H9 (cell line): ENCODE data around the gene HIRA. TPM values are rescaled to one million over a fixed set of nuclear protein-coding genes. Genes with fewer than 3 reads are reported as not detected.

ENCODE experiments used
- DNase-seq: peaks from one replicate; pipeline ENCODE4 v3.0.0-alpha.2; 2017
- H2AFZ ChIP-seq: one replicate; pipeline ENCODE4 v1.6.1; 2013; ENCODE audit warnings: mild to moderate bottlenecking, low read length, control low read depth, moderate library complexity
- H2AK5ac ChIP-seq: 2 replicates; pipeline ENCODE4 v1.6.1; 2013; ENCODE audit warnings: low read length, control low read depth, mixed read lengths; ENCODE audit not compliant: insufficient read length
- H2BK120ac ChIP-seq: one replicate; pipeline ENCODE4 v1.6.1; 2013; ENCODE audit warnings: low read depth, mild to moderate bottlenecking, low read length, control low read depth, inconsistent platforms; ENCODE audit not compliant: poor library complexity, severe bottlenecking
- H2BK12ac ChIP-seq: 2 replicates; pipeline ENCODE4 v1.6.1; 2013; ENCODE audit warnings: low read length, control low read depth, mixed read lengths, low read depth; ENCODE audit not compliant: insufficient read length
- H2BK15ac ChIP-seq: 2 replicates; pipeline ENCODE4 v1.6.1; 2013; ENCODE audit warnings: low read depth, low read length, control low read depth
- H2BK20ac ChIP-seq: one replicate; pipeline ENCODE4 v1.6.1; 2013; ENCODE audit warnings: low read depth, mild to moderate bottlenecking, low read length, control low read depth, inconsistent platforms; ENCODE audit not compliant: poor library complexity, severe bottlenecking
- H2BK5ac ChIP-seq: 2 replicates; pipeline ENCODE4 v1.6.1; 2013; ENCODE audit warnings: low read length, control low read depth, mixed read lengths; ENCODE audit not compliant: insufficient read length
- H3K14ac ChIP-seq: 2 replicates; pipeline ENCODE4 v1.6.1; 2013; ENCODE audit warnings: low read length, control low read depth; ENCODE audit not compliant: insufficient read depth
- H3K18ac ChIP-seq: 2 replicates; pipeline ENCODE4 v1.6.1; 2013; ENCODE audit warnings: low read depth, mild to moderate bottlenecking, mixed read lengths, low read length, control low read depth; ENCODE audit not compliant: insufficient read length
- H3K23ac ChIP-seq: 2 replicates; pipeline ENCODE4 v1.6.1; 2013; ENCODE audit warnings: low read length, control low read depth, mixed read lengths, low read depth; ENCODE audit not compliant: insufficient read length
- H3K23me2 ChIP-seq: 2 replicates; pipeline ENCODE4 v1.6.1; 2013; ENCODE audit warnings: low read depth, mild to moderate bottlenecking, mixed read lengths, low read length, control low read depth; ENCODE audit not compliant: insufficient read length, poor library complexity, severe bottlenecking
- H3K27ac ChIP-seq: 2 replicates; pipeline ENCODE4 v1.5.1; 2013; ENCODE audit warnings: low read length, control low read depth, mixed read lengths, low read depth; ENCODE audit not compliant: insufficient read length
- H3K27me3 ChIP-seq: 2 replicates; pipeline ENCODE4 v1.6.1; 2013; ENCODE audit warnings: low read length, control low read depth, inconsistent platforms; ENCODE audit not compliant: insufficient read depth
- H3K4ac ChIP-seq: 2 replicates; pipeline ENCODE4 v1.6.1; 2013; ENCODE audit warnings: low read depth, mild to moderate bottlenecking, control low read depth, inconsistent platforms, low read length, moderate library complexity
- H3K4me1 ChIP-seq: 2 replicates; pipeline ENCODE4 v1.6.1; 2013; ENCODE audit warnings: low read length, control low read depth, inconsistent platforms; ENCODE audit not compliant: insufficient read depth
- H3K4me2 ChIP-seq: 2 replicates; pipeline ENCODE4 v1.6.1; 2013; ENCODE audit warnings: low read length, control low read depth, mixed read lengths; ENCODE audit not compliant: insufficient read length, insufficient read depth
- H3K56ac ChIP-seq: 2 replicates; pipeline ENCODE4 v1.6.1; 2013; ENCODE audit warnings: low read depth, mild to moderate bottlenecking, mixed read lengths, low read length, control low read depth; ENCODE audit not compliant: insufficient read length
- H3K79me1 ChIP-seq: 2 replicates; pipeline ENCODE4 v1.6.1; 2013; ENCODE audit warnings: low read depth, mild to moderate bottlenecking, moderate library complexity, low read length, control low read depth, inconsistent platforms; ENCODE audit not compliant: insufficient read depth, poor library complexity, severe bottlenecking
- H3K79me2 ChIP-seq: 2 replicates; pipeline ENCODE4 v1.6.1; 2013; ENCODE audit warnings: low read length, control low read depth, inconsistent platforms; ENCODE audit not compliant: insufficient read depth
- H3K9ac ChIP-seq: 2 replicates; pipeline ENCODE4 v1.6.1; 2013; ENCODE audit warnings: low read length, control low read depth, mixed read lengths; ENCODE audit not compliant: insufficient read length; ENCODE audit errors: extremely low read depth
- H3K9me3 ChIP-seq: one replicate; pipeline ENCODE4 v1.6.1; 2013; ENCODE audit warnings: low read depth, low read length, inconsistent platforms; ENCODE audit not compliant: control insufficient read depth
- H3T11ph ChIP-seq: one replicate; pipeline ENCODE4 v1.6.1; 2013; ENCODE audit warnings: mild to moderate bottlenecking, low read length, control low read depth, inconsistent platforms
- H4K20me1 ChIP-seq: one replicate; pipeline ENCODE4 v1.6.1; 2013; ENCODE audit not compliant: control insufficient read depth, insufficient read length, insufficient read depth
- H4K5ac ChIP-seq: 2 replicates; pipeline ENCODE4 v1.6.1; 2013; ENCODE audit warnings: low read depth, mild to moderate bottlenecking, mixed read lengths, low read length, control low read depth; ENCODE audit not compliant: insufficient read length
- H4K8ac ChIP-seq: replicated peaks from 2 replicates; pipeline ENCODE4 v1.6.1; 2013; ENCODE audit warnings: low read length, control low read depth, mixed read lengths, low read depth; ENCODE audit not compliant: insufficient read length
- H4K91ac ChIP-seq: 2 replicates; pipeline ENCODE4 v1.6.1; 2013; ENCODE audit warnings: low read depth, mild to moderate bottlenecking, moderate library complexity, mixed read lengths, low read length, control low read depth; ENCODE audit not compliant: insufficient read length
- H3K27ac Mint-ChIP-seq, 3 experiments: 2 replicates in 2 of 3; 3 replicates in 1 of 3; pipeline ENCODE4 v1.8.0; 2020 to 2021; ENCODE audit warnings: mixed read lengths in 3 of 3, mild to moderate bottlenecking in 1 of 3, moderate library complexity in 1 of 3
- H3K27me3 Mint-ChIP-seq: 2 replicates; pipeline ENCODE4 v1.8.0; 2021; ENCODE audit warnings: low read depth, mild to moderate bottlenecking, moderate library complexity, mixed read lengths
- H3K36me3 Mint-ChIP-seq, 3 experiments: 2 replicates in 2 of 3; 3 replicates in 1 of 3; pipeline ENCODE4 v1.8.0; 2020 to 2021; ENCODE audit warnings: low read depth in 3 of 3, mixed read lengths in 3 of 3; ENCODE audit not compliant: insufficient read depth in 1 of 3
- H3K4me1 Mint-ChIP-seq, 2 experiments: 2 replicates each; pipeline ENCODE4 v1.8.0; 2020; ENCODE audit warnings: mixed read lengths in 2 of 2
- H3K4me3 Mint-ChIP-seq, 2 experiments: 2 replicates in 1 of 2; 3 replicates in 1 of 2; pipeline ENCODE4 v1.8.0; 2020 to 2021; ENCODE audit warnings: mild to moderate bottlenecking in 2 of 2, mixed read lengths in 2 of 2, moderate library complexity in 1 of 2
- H3K9me3 Mint-ChIP-seq, 2 experiments: 2 replicates in 1 of 2; 3 replicates in 1 of 2; pipeline ENCODE4 v1.8.0; 2020; ENCODE audit warnings: mild to moderate bottlenecking in 2 of 2, mixed read lengths in 2 of 2, moderate library complexity in 1 of 2
- WGBS: extraction: QIAGEN DNeasy Blood & Tissue Kit; methylation state at CpG from one replicate; pipeline ENCODE4 v1.1.7; 2013; ENCODE audit warnings: missing lambda C conversion rate, low lambda C conversion rate, mixed read lengths; ENCODE audit not compliant: insufficient read length; ENCODE audit errors: extremely low coverage; 5-methylcytosine and 5-hydroxymethylcytosine counted together
- total RNA-seq: library from RNA; stranded (reverse); gene quantifications from 2 replicates; pipeline ENCODE4 v1.2.1, GENCODE V29; 2021
- TF ChIP-seq, protein P1 (sequence below): fragments of 200-600 bp; sonication (generic); conservative IDR thresholded peaks from 3 replicates; pipeline ENCODE4 v1.8.0; 2021; ENCODE audit warnings: antibody characterized with exemption, mild to moderate bottlenecking

HIRA gene
- total RNA-seq, 1 experiment from 2014 or later, result 51.9 TPM

DNA sequence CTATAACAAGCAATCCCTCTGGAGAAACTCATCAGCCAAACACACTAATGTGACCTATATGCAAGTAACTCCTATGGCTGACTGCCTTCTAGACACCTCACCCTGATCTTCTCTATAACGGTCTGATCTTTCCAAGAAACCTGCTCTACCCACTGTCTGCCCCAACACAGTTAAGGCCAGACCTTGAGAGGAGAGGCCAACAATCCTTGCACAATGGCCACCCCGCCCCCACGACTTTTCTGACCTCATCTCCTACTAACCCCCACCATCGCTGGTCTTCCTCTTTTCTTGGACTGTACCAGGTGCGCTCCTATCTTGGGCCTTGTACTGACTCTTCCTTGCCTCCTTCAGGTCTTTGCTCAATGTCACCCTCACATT lies 12.5 kb downstream of the HIRA start:
- Histone ChIP-seq H3K4me2 (no peak overlapping the region), H2AK5ac (no peak overlapping the region), H2AFZ (no peak overlapping the region), H2BK20ac (no peak overlapping the region), H3K23ac (no peak overlapping the region), H4K8ac (no peak overlapping the region), H3K79me2 (peaks cover 24% of the 10 kb centered on the region; the same call in 1 of the 2 replicates), H2BK15ac (no peak overlapping the region), H3K23me2 (no peaks in the 10 kb centered on the region), H3K14ac (no peak overlapping the region), H3K56ac (no peak overlapping the region), H4K91ac (no peak overlapping the region), H2BK5ac (no peak overlapping the region), H4K20me1 (no peaks in the 10 kb centered on the region), H3K4me1 (peaks cover 4% of the 10 kb centered on the region; the same call in 1 of the 2 replicates), H3K9me3 (no peaks in the 10 kb centered on the region), H4K5ac (no peak overlapping the region), H3K27ac (no peak overlapping the region), H3T11ph (no peak overlapping the region), H3K9ac (no peak overlapping the region), H3K18ac (no peak overlapping the region), H3K79me1 (peaks cover 6% of the 10 kb centered on the region), H3K27me3 (no peaks in the 10 kb centered on the region), H2BK120ac (no peak overlapping the region), H2BK12ac (no peak overlapping the region), H3K4ac (no peak overlapping the region)
- TF ChIP-seq, protein P1, sequence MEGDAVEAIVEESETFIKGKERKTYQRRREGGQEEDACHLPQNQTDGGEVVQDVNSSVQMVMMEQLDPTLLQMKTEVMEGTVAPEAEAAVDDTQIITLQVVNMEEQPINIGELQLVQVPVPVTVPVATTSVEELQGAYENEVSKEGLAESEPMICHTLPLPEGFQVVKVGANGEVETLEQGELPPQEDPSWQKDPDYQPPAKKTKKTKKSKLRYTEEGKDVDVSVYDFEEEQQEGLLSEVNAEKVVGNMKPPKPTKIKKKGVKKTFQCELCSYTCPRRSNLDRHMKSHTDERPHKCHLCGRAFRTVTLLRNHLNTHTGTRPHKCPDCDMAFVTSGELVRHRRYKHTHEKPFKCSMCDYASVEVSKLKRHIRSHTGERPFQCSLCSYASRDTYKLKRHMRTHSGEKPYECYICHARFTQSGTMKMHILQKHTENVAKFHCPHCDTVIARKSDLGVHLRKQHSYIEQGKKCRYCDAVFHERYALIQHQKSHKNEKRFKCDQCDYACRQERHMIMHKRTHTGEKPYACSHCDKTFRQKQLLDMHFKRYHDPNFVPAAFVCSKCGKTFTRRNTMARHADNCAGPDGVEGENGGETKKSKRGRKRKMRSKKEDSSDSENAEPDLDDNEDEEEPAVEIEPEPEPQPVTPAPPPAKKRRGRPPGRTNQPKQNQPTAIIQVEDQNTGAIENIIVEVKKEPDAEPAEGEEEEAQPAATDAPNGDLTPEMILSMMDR, result no peak
- H3K27ac Mint-ChIP-seq, result peak overlapping the region in 2 of 3 experiments; percentile 11 to 58; a peak in 4 of 7 replicates
- no peak overlapping the region for H3K4me3 Mint-ChIP-seq
- peaks cover 30 to 35% of the 10 kb centered on the region in 2 experiments for H3K4me1 Mint-ChIP-seq
- no peaks in the 10 kb centered on the region for H3K27me3 Mint-ChIP-seq
- H3K9me3 Mint-ChIP-seq, result peaks cover 0 to 3% of the 10 kb centered on the region in 2 experiments; a peak in 2 of 5 replicates
- no peak for DNase-seq
- WGBS, result no CpG with 5 or more reads among the region's 5 CpGs
- H3K36me3 Mint-ChIP-seq, result peaks cover 4 to 8% (median 5%) of the 10 kb centered on the region in 3 experiments; a peak in 4 of 7 replicates
